ENCODE measurements around the gene TRIM41. TPM values are rescaled to one million over a fixed set of nuclear protein-coding genes. Genes with fewer than 3 reads are reported as not detected.

Gene TRIM41
- total and polyA plus RNA-seq, 9 of the 15 experiments (the other 6 are each of a cell fraction or from before 2014, with no cell fraction given): 1.8 to 47.6 (median 20.9) TPM

GRCh38 chr5:181261320-181262049 is 38.4 kb downstream of the TRIM41 start (continued):
- TF ChIP-seq ZFP91 (CRISPR knock-in tag; IDR thresholded peaks at IDR 0.05): peak; percentile 67; the same call in 1 of the 2 replicates
- no peak for TF ChIP-seq TFE3 (CRISPR knock-in tag; IDR thresholded peaks at IDR 0.05)
- no peak for TF ChIP-seq DACH1 (IDR thresholded peaks at IDR 0.05; ENCODE audit: partially characterized antibody)
- TF ChIP-seq CTBP1 (IDR thresholded peaks at IDR 0.05; ENCODE audit: borderline replicate concordance): no peak; the same call in 1 of the 2 replicates
- TF ChIP-seq EP300 (IDR thresholded peaks at IDR 0.05; ENCODE audit: low read length): no peak
- TF ChIP-seq ZFP1 (CRISPR knock-in tag; IDR thresholded peaks at IDR 0.05): no peak
- TF ChIP-seq PATZ1 (CRISPR knock-in tag; IDR thresholded peaks at IDR 0.05; ENCODE audit: borderline replicate concordance): no peak
- no peak for TF ChIP-seq ELF4 (CRISPR knock-in tag; IDR thresholded peaks at IDR 0.05)
- no peak for TF ChIP-seq TEAD2 (tag; IDR thresholded peaks at IDR 0.05)
- TF ChIP-seq NFATC3 (IDR thresholded peaks at IDR 0.05): no peak
- no peak for TF ChIP-seq ZNF121 (CRISPR knock-in tag; conservative IDR thresholded peaks at IDR 0.05)
- 0 out of 2 replicates have a peak, but pooled peaks have one; percentile 1 for TF ChIP-seq ZNF316 (IDR thresholded peaks at IDR 0.05)
- no peak for TF ChIP-seq GMEB1 (CRISPR knock-in tag; IDR thresholded peaks at IDR 0.05)
- no peak for TF ChIP-seq MAFF (IDR thresholded peaks at IDR 0.05; ENCODE audit: low read length)
- peak; percentile 27 for TF ChIP-seq KDM5B (IDR thresholded peaks at IDR 0.05; ENCODE audit: insufficient replicate concordance, low read depth, low read length)
- TF ChIP-seq GABPB1 (CRISPR knock-in tag; IDR thresholded peaks at IDR 0.05): peak; percentile 79
- no peak for TF ChIP-seq HNRNPL (IDR thresholded peaks at IDR 0.05; ENCODE audit: low read depth, low read length)
- TF ChIP-seq RBM14 (IDR thresholded peaks at IDR 0.05; ENCODE audit: borderline replicate concordance, insufficient read depth, low read depth, low read length): 0 out of 2 replicates have a peak, but pooled peaks have one; percentile 2
- 0 out of 2 replicates have a peak, but pooled peaks have one; percentile 27 for TF ChIP-seq PRMT5 (CRISPR knock-in tag; IDR thresholded peaks at IDR 0.05)
- TF ChIP-seq DDX20 (tag; IDR thresholded peaks at IDR 0.05; ENCODE audit: low read depth): no peak
- peak; percentile 25 for TF ChIP-seq TAF9B (IDR thresholded peaks at IDR 0.05; ENCODE audit: partially characterized antibody)

Measured in K562 (cell line).